Osteocyte (in vitro differentiated cells): Measurements from ENCODE around the gene CHST15. TPM values are rescaled to one million over a fixed set of nuclear protein-coding genes. Genes with fewer than 3 reads are reported as not detected.
"Not testable (repeated sequence)": the region's sequence is repeated elsewhere in the genome, so short reads cannot be mapped to it uniquely, and the experiment has no call there.

Experiments
- DNase-seq: peaks from one replicate; pipeline ENCODE4 v3.0.0; 2021; ENCODE audit warnings: mixed read lengths; ENCODE audit not compliant: unreplicated experiment; ENCODE audit errors: extremely low spot score
- H3K27ac Mint-ChIP-seq: one replicate; pipeline ENCODE4 v1.8.0; 2021; ENCODE audit warnings: mild to moderate bottlenecking, mixed read lengths; ENCODE audit not compliant: unreplicated experiment
- H3K27me3 Mint-ChIP-seq: one replicate; pipeline ENCODE4 v1.8.0; 2021; ENCODE audit warnings: mixed read lengths; ENCODE audit not compliant: unreplicated experiment
- H3K36me3 Mint-ChIP-seq: one replicate; pipeline ENCODE4 v1.8.0; 2021; ENCODE audit warnings: mixed read lengths; ENCODE audit not compliant: unreplicated experiment
- H3K4me1 Mint-ChIP-seq: one replicate; pipeline ENCODE4 v1.8.0; 2021; ENCODE audit warnings: mixed read lengths; ENCODE audit not compliant: unreplicated experiment
- H3K4me3 Mint-ChIP-seq: one replicate; pipeline ENCODE4 v1.8.0; 2021; ENCODE audit warnings: mild to moderate bottlenecking, moderate library complexity, mixed read lengths; ENCODE audit not compliant: unreplicated experiment
- H3K9me3 Mint-ChIP-seq: one replicate; pipeline ENCODE4 v1.8.0; 2021; ENCODE audit warnings: mixed read lengths; ENCODE audit not compliant: unreplicated experiment
- total RNA-seq: library from RNA; stranded (reverse); gene quantifications from 2 replicates; pipeline ENCODE4 v1.2.1, GENCODE V29; 2021
- TF ChIP-seq, protein P1 (sequence below): fragments of 200-600 bp; sonication (generic); IDR thresholded peaks from 2 replicates; pipeline ENCODE4 v1.5.0; 2021; ENCODE audit warnings: antibody characterized with exemption, mild to moderate bottlenecking, moderate library complexity

Gene CHST15
- total RNA-seq, 1 donor from 2014 or later, result 66.3 TPM

DNA sequence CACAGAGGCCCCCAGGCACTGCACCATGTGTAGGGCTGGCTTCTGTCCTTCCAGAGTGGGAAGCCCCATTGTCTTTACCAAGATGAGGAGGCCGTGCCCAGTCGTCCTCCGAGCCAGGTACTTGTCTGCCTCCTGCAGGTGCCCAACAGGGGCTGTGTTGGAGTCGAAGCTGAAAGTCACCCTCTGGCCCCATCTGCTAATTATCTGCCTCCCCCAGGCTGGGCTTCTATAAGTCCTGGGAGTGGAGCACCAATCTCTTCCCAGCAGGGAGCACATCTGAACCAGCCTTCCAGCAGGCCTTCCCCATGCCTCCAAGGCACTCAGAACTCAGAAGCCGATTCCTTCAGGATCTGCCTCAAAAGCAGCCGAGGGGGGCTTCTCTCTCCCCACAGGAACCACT, 11.6 kb upstream of the CHST15 start:
- no peaks in the 10 kb centered on the region for H3K36me3 Mint-ChIP-seq
- H3K4me1 Mint-ChIP-seq, result peaks cover 47% of the 10 kb centered on the region
- DNase-seq, result no peak
- H3K4me3 Mint-ChIP-seq, result no peak overlapping the region
- peaks cover 2% of the 10 kb centered on the region for H3K9me3 Mint-ChIP-seq
- H3K27me3 Mint-ChIP-seq, result no peaks in the 10 kb centered on the region
- peak overlapping the region; percentile 61 for H3K27ac Mint-ChIP-seq
- TF ChIP-seq, protein P1, sequence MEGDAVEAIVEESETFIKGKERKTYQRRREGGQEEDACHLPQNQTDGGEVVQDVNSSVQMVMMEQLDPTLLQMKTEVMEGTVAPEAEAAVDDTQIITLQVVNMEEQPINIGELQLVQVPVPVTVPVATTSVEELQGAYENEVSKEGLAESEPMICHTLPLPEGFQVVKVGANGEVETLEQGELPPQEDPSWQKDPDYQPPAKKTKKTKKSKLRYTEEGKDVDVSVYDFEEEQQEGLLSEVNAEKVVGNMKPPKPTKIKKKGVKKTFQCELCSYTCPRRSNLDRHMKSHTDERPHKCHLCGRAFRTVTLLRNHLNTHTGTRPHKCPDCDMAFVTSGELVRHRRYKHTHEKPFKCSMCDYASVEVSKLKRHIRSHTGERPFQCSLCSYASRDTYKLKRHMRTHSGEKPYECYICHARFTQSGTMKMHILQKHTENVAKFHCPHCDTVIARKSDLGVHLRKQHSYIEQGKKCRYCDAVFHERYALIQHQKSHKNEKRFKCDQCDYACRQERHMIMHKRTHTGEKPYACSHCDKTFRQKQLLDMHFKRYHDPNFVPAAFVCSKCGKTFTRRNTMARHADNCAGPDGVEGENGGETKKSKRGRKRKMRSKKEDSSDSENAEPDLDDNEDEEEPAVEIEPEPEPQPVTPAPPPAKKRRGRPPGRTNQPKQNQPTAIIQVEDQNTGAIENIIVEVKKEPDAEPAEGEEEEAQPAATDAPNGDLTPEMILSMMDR, result no peak

DNA sequence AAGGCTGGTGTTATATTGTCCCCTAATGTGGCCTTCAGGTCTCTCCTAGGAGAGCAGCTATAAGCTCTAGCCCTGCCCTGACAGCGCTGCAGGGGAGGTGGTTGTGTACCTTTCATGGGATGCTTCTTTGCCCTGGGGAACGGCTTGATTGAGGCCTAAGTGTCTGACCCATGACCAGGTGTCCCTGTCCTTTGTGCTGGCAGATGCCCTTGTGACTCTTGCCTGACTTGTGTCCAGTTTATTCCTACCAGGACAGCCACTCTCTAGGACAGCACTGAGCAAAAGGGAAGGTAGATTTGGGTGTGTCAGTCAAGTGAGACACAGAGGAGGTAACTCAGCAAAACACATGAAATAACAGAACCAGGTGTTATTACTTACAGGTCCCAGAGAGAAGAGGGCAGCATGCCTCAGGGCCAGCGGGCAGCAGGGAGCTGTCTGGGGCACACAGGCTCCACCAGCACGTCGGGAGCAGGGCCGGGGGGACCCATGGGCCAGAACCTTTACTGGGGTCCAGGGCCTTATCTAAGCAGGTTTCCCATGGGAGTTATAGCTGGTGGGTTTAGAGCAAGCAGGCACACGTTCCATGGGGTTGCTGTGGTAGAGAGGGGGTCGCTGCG, 10.7 kb upstream of the CHST15 start:
- H3K9me3 Mint-ChIP-seq, result peaks cover 3% of the 10 kb centered on the region
- peaks cover 1% of the 10 kb centered on the region for H3K27me3 Mint-ChIP-seq
- TF ChIP-seq, protein P1, result no peak
- no peak overlapping the region for H3K27ac Mint-ChIP-seq
- peaks cover 42% of the 10 kb centered on the region for H3K4me1 Mint-ChIP-seq
- H3K4me3 Mint-ChIP-seq, result no peak overlapping the region
- H3K36me3 Mint-ChIP-seq, result no peaks in the 10 kb centered on the region
- DNase-seq, result no peak

DNA sequence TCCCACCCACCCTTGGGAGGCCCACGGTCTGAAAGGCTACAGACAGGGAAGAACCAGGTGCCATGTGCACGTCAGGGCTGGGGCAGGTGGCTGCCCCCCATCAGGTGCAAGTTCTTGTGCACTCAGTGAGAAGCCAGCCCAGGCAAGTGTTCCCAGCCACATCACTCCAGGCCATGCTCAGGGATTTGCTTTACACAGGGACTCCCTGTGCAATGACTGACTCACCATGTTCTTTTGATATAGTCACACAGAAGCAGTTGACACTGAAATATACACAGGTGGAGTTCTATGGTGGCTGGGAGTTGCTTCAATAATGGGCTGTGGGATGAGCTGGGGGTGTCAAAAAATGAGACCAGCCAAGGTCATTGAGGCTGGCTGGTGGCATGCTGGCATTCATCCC, 8.0 kb upstream of the CHST15 start:
- Mint-ChIP-seq H3K27me3 (peaks cover 20% of the 10 kb centered on the region), H3K4me1 (peaks cover 24% of the 10 kb centered on the region), H3K4me3 (no peak overlapping the region), H3K36me3 (no peaks in the 10 kb centered on the region), H3K27ac (no peak overlapping the region), H3K9me3 (peaks cover 3% of the 10 kb centered on the region)
- TF ChIP-seq, protein P1, result no peak
- DNase-seq, result no peak

GRCh38 chr10:124100651-124101050, 7.3 kb upstream of the CHST15 start:
- peaks cover 17% of the 10 kb centered on the region for H3K4me1 Mint-ChIP-seq
- H3K27ac Mint-ChIP-seq, result not testable (repeated sequence)

GRCh38 chr10:124100124-124100523, 6.7 kb upstream of the CHST15 start:
- no peak for DNase-seq
- no peak overlapping the region for H3K4me3 Mint-ChIP-seq
- H3K36me3 Mint-ChIP-seq, result no peaks in the 10 kb centered on the region
- H3K4me1 Mint-ChIP-seq, result peaks cover 12% of the 10 kb centered on the region
- no peak overlapping the region for H3K27ac Mint-ChIP-seq
- peaks cover 23% of the 10 kb centered on the region for H3K27me3 Mint-ChIP-seq
- peaks cover 3% of the 10 kb centered on the region for H3K9me3 Mint-ChIP-seq
- TF ChIP-seq, protein P1, result no peak

More at GRCh38 chr10:124100651-124101050, 7.3 kb upstream of the CHST15 start:
- not testable (repeated sequence) for H3K9me3 Mint-ChIP-seq, H3K36me3 Mint-ChIP-seq, DNase-seq, H3K4me3 Mint-ChIP-seq
- peaks cover 23% of the 10 kb centered on the region for H3K27me3 Mint-ChIP-seq

DNA sequence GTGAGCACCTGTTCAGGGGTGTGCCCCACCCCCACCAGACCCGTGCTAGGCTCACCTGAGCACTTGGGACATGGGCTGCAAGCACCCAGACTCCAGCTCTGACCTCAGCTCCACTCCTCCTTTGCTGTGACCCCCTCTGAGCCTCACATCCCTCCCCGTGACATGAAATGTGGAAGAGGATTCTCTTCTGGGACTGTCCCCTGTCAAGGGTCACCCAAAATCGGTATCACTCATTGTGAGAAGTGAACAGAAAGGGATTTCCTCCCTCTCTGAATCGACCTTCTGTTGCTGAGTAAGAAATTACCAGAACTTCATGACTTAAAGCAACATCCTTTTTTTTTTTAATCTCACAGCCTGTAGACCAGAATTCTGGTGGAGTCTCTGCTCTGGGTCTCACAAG, 6.2 kb upstream of the CHST15 start:
- Mint-ChIP-seq H3K9me3 (peaks cover 3% of the 10 kb centered on the region), H3K4me3 (no peak overlapping the region), H3K27me3 (peaks cover 23% of the 10 kb centered on the region), H3K4me1 (peaks cover 12% of the 10 kb centered on the region), H3K27ac (no peak overlapping the region), H3K36me3 (no peaks in the 10 kb centered on the region)
- TF ChIP-seq, protein P1, result no peak
- no peak for DNase-seq
